HUES64 (cell line): ENCODE results near the gene BRINP3.

ENCODE experiments used
- H3K27ac ChIP-seq: 2 replicates; pipeline ENCODE4 v1.7.0; 2013; ENCODE audit warnings: low read depth, low read length, inconsistent platforms
- H3K27me3 ChIP-seq: 2 replicates; pipeline ENCODE4 v1.6.1; 2013; ENCODE audit warnings: mild to moderate bottlenecking, low read length; ENCODE audit not compliant: insufficient read depth
- H3K36me3 ChIP-seq: 2 replicates; pipeline ENCODE4 v1.6.1; 2013; ENCODE audit warnings: mild to moderate bottlenecking, low read length; ENCODE audit not compliant: insufficient read depth
- H3K4me1 ChIP-seq: 2 replicates; pipeline ENCODE4 v1.6.1; 2013; ENCODE audit warnings: mild to moderate bottlenecking, low read length, moderate library complexity; ENCODE audit not compliant: insufficient read depth
- H3K4me3 ChIP-seq: 2 replicates; pipeline ENCODE4 v1.5.1; 2013; ENCODE audit warnings: mild to moderate bottlenecking, low read length, moderate library complexity
- H3K9ac ChIP-seq: 2 replicates; pipeline ENCODE4 v1.6.1; 2013; ENCODE audit warnings: mild to moderate bottlenecking, low read depth, low read length
- H3K9me3 ChIP-seq: 2 replicates; pipeline ENCODE4 v1.6.1; 2013; ENCODE audit warnings: low read depth, low read length; ENCODE audit not compliant: insufficient read depth
- WGBS: fragments of 150-250, 120-280 bp; methylation state at CpG from one replicate; pipeline ENCODE4 v1.1.7; 2013; ENCODE audit warnings: missing lambda C conversion rate; 5-methylcytosine and 5-hydroxymethylcytosine counted together

BRINP3 gene

DNA sequence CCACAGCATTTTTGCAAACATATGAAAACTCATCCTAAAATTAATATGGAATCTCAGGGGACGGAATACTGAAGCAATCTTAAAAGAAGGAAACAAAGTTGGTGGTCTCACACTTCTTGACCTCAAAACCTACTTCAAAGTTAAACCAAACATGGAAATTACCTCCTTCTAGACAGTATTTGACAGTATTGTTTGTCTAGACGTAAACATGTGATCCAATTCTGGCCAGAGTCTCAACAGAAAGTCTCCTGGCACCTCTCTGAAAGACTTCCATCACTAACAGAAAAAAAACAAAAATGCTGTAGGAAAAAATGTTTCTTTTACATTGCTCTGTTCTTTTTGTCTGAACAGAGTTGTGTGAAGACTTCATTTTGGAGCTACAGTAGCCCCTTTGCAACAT is 99.7 kb downstream of the BRINP3 start:
- H3K27me3 ChIP-seq = no peaks in the 10 kb centered on the region
- WGBS = 100% methylated on average over 2 of the region's 2 CpGs
- H3K36me3 ChIP-seq = no peaks in the 10 kb centered on the region
- H3K4me3 ChIP-seq = no peak overlapping the region
- H3K9ac ChIP-seq = no peak overlapping the region
- H3K9me3 ChIP-seq = no peaks in the 10 kb centered on the region
- no peak overlapping the region for H3K27ac ChIP-seq
- no peaks in the 10 kb centered on the region for H3K4me1 ChIP-seq

DNA sequence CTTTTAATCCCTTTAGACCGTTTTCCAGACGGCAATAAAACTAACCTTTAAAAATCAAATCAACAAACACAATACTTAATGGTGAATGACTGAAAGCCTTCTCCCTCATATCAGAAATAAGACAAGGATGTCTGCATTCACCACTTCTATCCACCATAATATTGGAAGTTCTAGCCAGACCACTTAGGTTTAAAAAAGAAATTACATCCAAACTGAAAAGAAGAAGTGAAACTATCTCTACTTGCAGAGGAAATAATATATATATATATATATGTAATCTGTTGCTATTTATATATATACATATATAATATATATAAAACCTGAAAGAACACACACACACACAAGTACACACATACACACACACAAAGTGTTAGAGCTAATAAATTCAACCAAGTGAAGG is 100.4 kb downstream of the BRINP3 start:
- no peak overlapping the region for H3K9ac ChIP-seq
- no peaks in the 10 kb centered on the region for H3K4me1 ChIP-seq
- WGBS = 96% methylated on average over 2 of the region's 2 CpGs
- no peak overlapping the region for H3K27ac ChIP-seq
- no peaks in the 10 kb centered on the region for H3K36me3 ChIP-seq
- H3K9me3 ChIP-seq = no peaks in the 10 kb centered on the region
- H3K4me3 ChIP-seq = no peak overlapping the region
- no peaks in the 10 kb centered on the region for H3K27me3 ChIP-seq

DNA sequence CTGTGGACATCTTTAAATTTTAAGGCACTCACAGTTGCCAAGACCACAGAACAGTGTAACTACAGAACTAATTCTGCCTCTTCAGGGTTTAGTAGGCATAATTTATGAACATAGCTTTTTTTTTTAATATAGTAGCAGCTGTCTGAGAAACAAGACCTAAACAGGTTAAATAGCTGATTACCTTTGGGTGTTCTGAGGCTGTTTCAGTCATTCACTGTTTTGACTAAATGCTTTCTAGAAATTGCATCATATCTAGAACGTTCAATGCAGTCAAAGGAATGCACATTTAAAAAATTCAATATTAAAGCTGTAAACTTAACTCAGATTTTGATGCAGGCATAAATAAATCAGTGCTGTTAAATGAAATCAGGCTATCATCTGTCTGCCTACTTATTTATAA is 101.6 kb downstream of the BRINP3 start:
- H3K27ac ChIP-seq = no peak overlapping the region

DNA sequence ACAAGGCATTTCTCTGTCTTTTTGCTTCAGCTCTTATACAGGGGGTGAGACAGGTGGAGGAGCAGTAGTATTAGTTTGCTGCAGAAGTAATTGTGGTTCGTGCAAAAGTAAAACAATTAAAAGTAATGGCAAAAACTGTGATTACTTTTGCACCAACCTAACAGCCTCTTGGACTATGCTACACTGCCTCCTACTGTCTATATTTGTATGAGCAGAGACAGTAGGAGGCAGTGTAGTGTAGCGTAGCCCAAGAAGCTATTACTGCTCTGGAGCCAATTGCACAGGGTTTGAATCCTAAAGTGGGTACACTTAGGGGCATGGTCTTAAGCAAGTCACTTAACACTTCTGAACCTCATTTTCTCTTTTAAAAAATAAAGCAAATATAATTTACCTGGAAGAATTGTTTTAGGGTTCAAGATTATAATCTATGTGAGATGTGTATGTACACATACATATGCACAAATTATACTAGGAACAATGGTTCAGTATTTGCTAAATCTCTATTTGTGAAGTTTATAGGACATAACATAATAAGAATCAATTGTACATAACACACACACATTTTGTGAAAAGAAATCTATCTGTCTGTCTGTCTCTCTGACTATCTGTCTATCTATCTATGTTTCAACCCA is 103.8 kb downstream of the BRINP3 start:
- WGBS = 28% methylated on average over 2 of the region's 2 CpGs
- no peaks in the 10 kb centered on the region for H3K27me3 ChIP-seq
- no peak overlapping the region for H3K9ac ChIP-seq
- no peak overlapping the region for H3K4me3 ChIP-seq
- H3K27ac ChIP-seq = no peak overlapping the region
- H3K4me1 ChIP-seq = no peaks in the 10 kb centered on the region
- no peaks in the 10 kb centered on the region for H3K36me3 ChIP-seq
- H3K9me3 ChIP-seq = no peaks in the 10 kb centered on the region

More for the DNA sequence above, 101.6 kb downstream of the BRINP3 start:
- Histone ChIP-seq H3K4me3 (no peak overlapping the region), H3K4me1 (no peaks in the 10 kb centered on the region), H3K9me3 (no peaks in the 10 kb centered on the region), H3K36me3 (no peaks in the 10 kb centered on the region), H3K27me3 (no peaks in the 10 kb centered on the region), H3K9ac (no peak overlapping the region)
- 69% methylated on average over 1 of the region's 1 CpG for WGBS

DNA sequence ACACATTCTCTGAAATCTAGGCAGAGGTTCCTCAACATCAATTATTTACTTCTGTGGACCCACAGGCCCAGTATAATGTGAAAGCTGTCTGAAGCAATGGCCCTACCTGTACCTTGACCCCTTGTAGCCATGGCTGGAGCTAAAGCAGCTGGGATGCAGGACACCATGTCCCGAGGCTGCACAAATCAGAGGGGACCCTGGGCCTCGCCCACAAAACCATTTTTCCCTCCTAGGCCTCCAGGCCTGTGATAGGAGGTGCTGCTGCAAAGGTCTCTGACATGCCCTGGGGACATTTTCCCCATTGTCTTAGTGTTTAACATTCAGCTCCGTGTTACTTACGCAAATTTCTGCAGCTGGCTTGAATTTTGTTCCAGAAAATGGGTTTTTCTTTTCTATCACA is 110.5 kb downstream of the BRINP3 start:
- Histone ChIP-seq H3K36me3 (no peaks in the 10 kb centered on the region), H3K9me3 (peaks cover 17% of the 10 kb centered on the region), H3K27me3 (no peaks in the 10 kb centered on the region), H3K27ac (no peak overlapping the region), H3K9ac (no peak overlapping the region), H3K4me3 (no peak overlapping the region), H3K4me1 (no peaks in the 10 kb centered on the region)
- 90% methylated on average over 4 of the region's 4 CpGs for WGBS

DNA sequence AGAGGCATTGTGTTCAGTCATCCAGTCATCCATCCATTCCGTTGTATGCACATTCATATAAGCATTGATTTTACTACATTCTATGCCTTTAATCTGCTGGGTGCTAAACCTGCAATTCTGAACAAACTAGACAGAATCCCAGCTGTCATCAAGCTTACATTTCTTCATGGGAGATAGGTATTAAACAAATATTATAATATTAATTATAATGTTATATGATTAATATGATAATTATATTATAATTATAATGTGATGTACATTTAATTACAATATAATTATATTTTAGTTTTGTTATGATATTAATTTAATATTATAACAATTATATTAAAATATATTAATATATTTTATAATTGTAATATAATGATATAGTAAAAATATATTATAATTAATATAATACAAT is 112.4 kb downstream of the BRINP3 start:
- no peak overlapping the region for H3K4me3 ChIP-seq
- WGBS = 94% methylated on average over 1 of the region's 1 CpG

DNA sequence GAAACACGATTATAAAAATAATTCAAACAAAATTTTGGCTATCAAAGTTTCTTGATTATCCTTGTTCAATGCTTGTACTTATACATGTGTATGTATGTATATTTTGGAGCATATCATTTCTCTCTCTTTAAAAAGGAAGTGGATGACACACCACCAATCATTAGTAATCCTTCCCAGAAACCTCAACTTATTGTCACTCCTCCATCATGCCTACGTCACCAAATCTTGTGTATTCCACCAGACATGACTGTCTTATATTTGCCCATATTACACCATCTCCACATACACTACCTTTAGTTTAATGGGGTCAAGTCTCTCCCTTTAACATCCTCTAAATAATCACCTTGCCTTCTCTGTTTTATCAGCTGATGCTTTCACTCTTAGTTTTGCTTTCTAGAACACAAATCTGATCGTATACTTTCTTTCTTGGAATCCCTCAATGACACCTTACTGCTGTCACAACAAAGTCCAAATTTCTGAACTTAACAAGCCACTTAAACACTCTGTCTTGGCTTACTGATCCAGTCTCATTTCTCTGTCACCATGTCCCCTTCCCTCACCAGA is 124.0 kb downstream of the BRINP3 start:
- Histone ChIP-seq H3K9ac (no peak overlapping the region), H3K27me3 (no peaks in the 10 kb centered on the region), H3K36me3 (no peaks in the 10 kb centered on the region), H3K4me1 (no peaks in the 10 kb centered on the region), H3K9me3 (no peaks in the 10 kb centered on the region), H3K4me3 (no peak overlapping the region), H3K27ac (no peak overlapping the region)
- WGBS = 96% methylated on average over 2 of the region's 3 CpGs

More for the DNA sequence above, 112.4 kb downstream of the BRINP3 start:
- no peak overlapping the region for H3K9ac ChIP-seq
- H3K27ac ChIP-seq = no peak overlapping the region
- H3K27me3 ChIP-seq = no peaks in the 10 kb centered on the region
- peaks cover 17% of the 10 kb centered on the region for H3K9me3 ChIP-seq
- no peaks in the 10 kb centered on the region for H3K4me1 ChIP-seq
- no peaks in the 10 kb centered on the region for H3K36me3 ChIP-seq

DNA sequence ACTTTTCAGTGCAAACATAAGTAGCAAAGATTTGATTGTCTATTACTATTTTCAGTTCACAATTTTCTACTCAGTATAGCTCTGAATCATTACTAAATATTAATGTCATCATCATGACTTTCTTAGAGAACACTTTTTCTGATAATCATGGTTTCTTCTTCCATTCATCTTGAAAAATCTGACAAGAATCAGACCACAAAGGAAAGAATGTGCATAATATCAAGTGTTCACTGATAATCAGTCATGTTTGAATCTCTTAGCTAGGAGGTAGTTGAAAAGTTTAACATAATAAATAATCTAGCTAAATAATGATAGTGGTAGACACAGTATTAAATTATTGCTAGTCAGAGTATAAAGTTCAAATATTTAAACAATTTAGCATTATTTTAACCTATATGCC is 133.2 kb downstream of the BRINP3 start:
- H3K9ac ChIP-seq = no peak overlapping the region
- H3K9me3 ChIP-seq = no peaks in the 10 kb centered on the region
- H3K4me3 ChIP-seq = no peak overlapping the region
- no peaks in the 10 kb centered on the region for H3K27me3 ChIP-seq
- no peak overlapping the region for H3K27ac ChIP-seq
- H3K36me3 ChIP-seq = no peaks in the 10 kb centered on the region
- H3K4me1 ChIP-seq = no peaks in the 10 kb centered on the region

DNA sequence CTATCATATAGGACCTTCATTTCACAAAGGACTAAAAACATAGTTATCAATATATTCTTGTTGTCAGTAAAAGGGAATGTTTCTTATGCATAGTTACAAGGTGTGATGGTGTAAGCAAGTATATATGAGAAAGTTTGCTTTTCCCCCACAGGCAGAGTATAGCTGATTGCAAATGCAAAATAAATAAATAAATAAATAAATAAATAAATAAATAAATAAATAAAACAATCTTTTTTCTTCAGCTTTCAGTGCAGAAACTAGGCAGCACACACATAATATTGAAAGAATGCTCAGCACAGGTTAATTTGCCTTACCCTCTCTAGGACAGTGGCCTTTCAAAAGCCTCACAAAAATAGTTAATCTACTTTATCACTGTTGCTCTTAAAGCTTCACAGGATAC is 138.8 kb downstream of the BRINP3 start:
- Histone ChIP-seq H3K36me3 (no peaks in the 10 kb centered on the region), H3K9ac (no peak overlapping the region), H3K27ac (no peak overlapping the region), H3K9me3 (no peaks in the 10 kb centered on the region), H3K4me3 (no peak overlapping the region), H3K4me1 (no peaks in the 10 kb centered on the region), H3K27me3 (no peaks in the 10 kb centered on the region)

DNA sequence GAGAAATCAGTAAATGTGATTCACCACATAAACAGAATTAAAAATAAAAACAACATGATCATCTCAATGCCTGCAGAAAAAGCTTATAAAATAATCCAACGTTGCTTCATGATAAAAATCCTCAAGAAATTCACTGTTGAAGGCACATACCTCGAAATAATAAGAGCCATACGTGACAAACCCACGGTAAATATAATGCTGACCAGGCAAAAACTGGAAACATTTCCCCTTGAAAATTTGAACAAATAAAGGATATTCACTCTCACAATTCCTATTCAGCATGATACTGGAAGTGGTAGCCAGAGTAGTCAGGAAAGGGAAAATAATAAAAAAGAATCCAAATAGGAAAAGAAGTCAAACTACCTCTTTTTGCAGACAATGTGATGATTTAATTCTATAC is 148.8 kb downstream of the BRINP3 start:
- WGBS = 93% methylated on average over 4 of the region's 4 CpGs
- no peaks in the 10 kb centered on the region for H3K4me1 ChIP-seq
- H3K4me3 ChIP-seq = no peak overlapping the region
- H3K27me3 ChIP-seq = no peaks in the 10 kb centered on the region
- H3K9ac ChIP-seq = no peak overlapping the region
- H3K27ac ChIP-seq = no peak overlapping the region
- no peaks in the 10 kb centered on the region for H3K9me3 ChIP-seq
- no peaks in the 10 kb centered on the region for H3K36me3 ChIP-seq

DNA sequence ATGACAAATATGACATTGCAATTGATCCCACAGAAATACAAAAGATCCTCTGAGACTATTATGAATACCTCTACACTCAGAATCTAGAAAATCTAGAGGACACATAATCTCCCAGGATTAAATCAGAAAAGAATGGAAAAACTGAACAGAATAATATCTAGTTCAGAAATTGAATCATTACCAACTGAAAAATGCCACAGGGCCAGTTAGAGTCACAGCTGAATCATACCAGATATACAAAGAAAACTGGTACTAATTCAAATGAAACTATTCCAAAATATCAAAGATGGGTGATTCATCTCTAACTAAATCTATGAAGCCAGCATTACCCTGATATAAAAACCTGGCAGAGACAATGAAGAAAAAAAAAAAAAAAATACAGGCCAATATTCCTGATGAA is 149.3 kb downstream of the BRINP3 start:
- no peaks in the 10 kb centered on the region for H3K27me3 ChIP-seq
- no peaks in the 10 kb centered on the region for H3K4me1 ChIP-seq
- H3K4me3 ChIP-seq = no peak overlapping the region
- H3K36me3 ChIP-seq = no peaks in the 10 kb centered on the region
- no peak overlapping the region for H3K27ac ChIP-seq
- no peaks in the 10 kb centered on the region for H3K9me3 ChIP-seq
- H3K9ac ChIP-seq = no peak overlapping the region

DNA sequence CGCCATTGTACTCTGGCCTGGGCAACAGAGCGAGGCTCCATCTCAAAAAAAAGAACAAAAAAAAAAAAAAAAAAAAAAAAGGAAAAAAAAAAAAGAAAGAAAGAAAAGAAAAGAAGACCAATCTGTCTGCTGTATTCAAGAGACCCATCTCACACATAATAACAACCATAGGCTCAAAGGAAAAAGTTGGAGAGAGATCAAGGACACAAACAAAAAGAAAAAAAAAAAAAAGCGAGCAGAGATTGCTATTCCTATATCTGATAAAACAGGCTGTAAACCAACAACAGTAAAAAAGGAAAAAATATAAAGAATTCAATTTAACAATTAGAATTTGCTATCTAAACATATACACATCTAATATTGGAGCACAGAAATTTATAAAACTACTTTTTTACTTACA is 150.4 kb downstream of the BRINP3 start:
- Histone ChIP-seq H3K27ac (no peak overlapping the region), H3K9ac (no peak overlapping the region), H3K27me3 (no peaks in the 10 kb centered on the region), H3K36me3 (no peaks in the 10 kb centered on the region), H3K4me3 (no peak overlapping the region), H3K4me1 (no peaks in the 10 kb centered on the region), H3K9me3 (no peaks in the 10 kb centered on the region)
- WGBS = 100% methylated on average over 1 of the region's 3 CpGs
